Upper lobe of left lung (tissue), 6 donors: Measurements from ENCODE around the gene CHSY1. TPM values are rescaled to one million over a fixed set of nuclear protein-coding genes. Genes with fewer than 3 reads are reported as not detected.

Source experiments
- ATAC-seq, 2 donors: fragments of 200-7000 bp; cut with Tn5 transposase; one replicate each; pipeline ENCODE4 v1.9.1; 2022; ENCODE audit warnings: mild to moderate bottlenecking in 2 of 2, moderate library complexity in 2 of 2; ENCODE audit not compliant: low FRiP score in 2 of 2
- DNase-seq, 2 donors: peaks; one replicate each; pipeline ENCODE4 v3.0.0-alpha.2; 2019 to 2020
- H3K27ac ChIP-seq, 4 donors: fragments of 200-600 bp; sonication (generic); one replicate each; pipeline ENCODE4 v1.5.1; 2016 to 2019
- H3K27me3 ChIP-seq, 4 donors: fragments of 200-600 bp; sonication (generic); one replicate each; pipeline ENCODE4 v1.5.1; 2017 to 2019
- H3K36me3 ChIP-seq, 4 donors: fragments of 200-600 bp; sonication (generic); one replicate each; pipeline ENCODE4 v1.5.1; 2016 to 2019
- H3K4me1 ChIP-seq, 4 donors: fragments of 200-600 bp; sonication (generic); one replicate each; pipeline ENCODE4 v1.5.1; 2018 to 2019
- H3K4me3 ChIP-seq, 4 donors: fragments of 200-600 bp; sonication (generic); one replicate each; pipeline ENCODE4 v1.5.1; 2017 to 2019; ENCODE audit warnings: mild to moderate bottlenecking in 2 of 4, moderate library complexity in 1 of 4
- H3K9me3 ChIP-seq, 4 donors: fragments of 200-600 bp; sonication (generic); one replicate each; pipeline ENCODE4 v1.5.1; 2018 to 2019
- CTCF ChIP-seq, 6 experiments: fragments of 450-650 bp in 4 of 6; fragments of 200-600 bp in 2 of 6; sonication (generic) in 2 of 6; IDR thresholded peaks; one replicate each; pipeline ENCODE4 v1.5.1; 2016 to 2019; ENCODE audit warnings: antibody characterized with exemption in 6 of 6
- EP300 ChIP-seq, 4 donors: sonication (generic); formaldehyde crosslinking; IDR thresholded peaks; one replicate each; pipeline ENCODE4 v1.5.1; 2017; ENCODE audit warnings: antibody characterized with exemption in 4 of 4, control low read depth in 2 of 4
- POLR2A ChIP-seq, 4 donors: fragments of 450-650 bp; IDR thresholded peaks; one replicate each; pipeline ENCODE4 v1.5.1; 2016 to 2017; ENCODE audit warnings: antibody characterized with exemption in 4 of 4, mild to moderate bottlenecking in 2 of 4
- POLR2AphosphoS5 ChIP-seq, 2 donors: sonication (generic); formaldehyde crosslinking; IDR thresholded peaks; one replicate each; pipeline ENCODE4 v1.5.1; 2017; ENCODE audit warnings: antibody characterized with exemption in 2 of 2
- WGBS, 2 donors: methylation state at CpG; one replicate each; pipeline ENCODE4 v1.1.5; 2017 to 2018; 5-methylcytosine and 5-hydroxymethylcytosine counted together
- total RNA-seq, 6 donors: library from RNA; depleted of rRNA in 4 of 6; stranded (reverse); fragments of >200 nt in 4 of 6; gene quantifications; one replicate each; pipeline versions ENCODE4 v1.1.0 to v1.2.1, GENCODE V29; 2016 to 2021
- donor health status: DM: no; HTN: no; CAD: no; lungs with moderate emphysema.
- donor health status: DM: no; HTN: yes; CAD: no; lungs with severe emphysema.

Gene CHSY1
- total RNA-seq, 6 donors from 2014 or later = 12.4 to 38.3 (median 23.7) TPM

DNA sequence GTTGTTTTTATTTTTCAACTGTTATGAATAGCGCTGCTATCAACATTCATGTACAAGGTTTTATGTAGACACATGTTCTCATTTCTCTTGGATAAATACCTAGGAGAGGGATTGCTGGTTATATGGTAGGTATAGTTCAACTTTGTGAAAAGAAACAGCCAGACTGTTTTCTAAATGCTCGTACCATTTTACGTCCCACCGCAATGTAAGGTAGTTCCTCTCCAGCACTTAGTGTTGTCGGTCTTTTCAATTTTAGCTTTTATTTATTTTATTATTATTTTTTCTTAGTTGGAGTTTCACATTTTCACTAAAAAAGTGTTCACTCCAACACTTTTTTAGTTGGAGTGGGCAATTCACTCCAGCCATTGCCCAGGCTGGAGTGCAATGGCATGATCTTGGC is 117.1 kb downstream of the CHSY1 start:
- Histone ChIP-seq H3K4me1 (peaks cover 0 to 13% (median 6%) of the 10 kb centered on the region in 4 donors), H3K9me3 (peaks cover 0 to 3% (median 0%) of the 10 kb centered on the region in 4 donors), H3K27me3 (no peaks in the 10 kb centered on the region), H3K4me3 (no peak overlapping the region), H3K27ac (no peak overlapping the region), H3K36me3 (no peaks in the 10 kb centered on the region)
- TF ChIP-seq POLR2A (IDR thresholded peaks at IDR 0.05) (no peak), CTCF (IDR thresholded peaks at IDR 0.05) (no peak), POLR2AphosphoS5 (IDR thresholded peaks at IDR 0.05) (no peak), EP300 (IDR thresholded peaks at IDR 0.05) (no peak)
- 98% methylated on average over 5 of the region's 5 CpGs for WGBS, 2 donors
- DNase-seq (no peak), ATAC-seq (no peak)

- 74 to 78% methylated on average over 11 to 13 of the region's 13 CpGs for WGBS, 2 donors
- peak in 1 of 2 donors; percentile 46 for DNase-seq
These were observed 118.0 kb downstream of the CHSY1 start for GRCh38 chr15:101133751-101134261.

GRCh38 chr15:101133181-101133460 is 118.7 kb downstream of the CHSY1 start:
- whole genome bisulfite sequencing, 2 donors = 90 to 98% methylated on average over 2 to 8 of the region's 8 CpGs
- DNase-seq = no peak

More at GRCh38 chr15:101133751-101134261, 118.0 kb downstream of the CHSY1 start:
- TF ChIP-seq CTCF (IDR thresholded peaks at IDR 0.05) (no peak), EP300 (IDR thresholded peaks at IDR 0.05) (no peak), POLR2A (IDR thresholded peaks at IDR 0.05) (no peak), POLR2AphosphoS5 (IDR thresholded peaks at IDR 0.05) (no peak)
- H3K4me3 ChIP-seq = no peak overlapping the region
- no peak overlapping the region for H3K27ac ChIP-seq
- H3K36me3 ChIP-seq = no peaks in the 10 kb centered on the region
- ATAC-seq = no peak
- H3K9me3 ChIP-seq = peaks cover 0 to 3% (median 0%) of the 10 kb centered on the region in 4 donors
- peaks cover 0 to 13% (median 6%) of the 10 kb centered on the region in 4 donors for H3K4me1 ChIP-seq
- no peaks in the 10 kb centered on the region for H3K27me3 ChIP-seq

DNA sequence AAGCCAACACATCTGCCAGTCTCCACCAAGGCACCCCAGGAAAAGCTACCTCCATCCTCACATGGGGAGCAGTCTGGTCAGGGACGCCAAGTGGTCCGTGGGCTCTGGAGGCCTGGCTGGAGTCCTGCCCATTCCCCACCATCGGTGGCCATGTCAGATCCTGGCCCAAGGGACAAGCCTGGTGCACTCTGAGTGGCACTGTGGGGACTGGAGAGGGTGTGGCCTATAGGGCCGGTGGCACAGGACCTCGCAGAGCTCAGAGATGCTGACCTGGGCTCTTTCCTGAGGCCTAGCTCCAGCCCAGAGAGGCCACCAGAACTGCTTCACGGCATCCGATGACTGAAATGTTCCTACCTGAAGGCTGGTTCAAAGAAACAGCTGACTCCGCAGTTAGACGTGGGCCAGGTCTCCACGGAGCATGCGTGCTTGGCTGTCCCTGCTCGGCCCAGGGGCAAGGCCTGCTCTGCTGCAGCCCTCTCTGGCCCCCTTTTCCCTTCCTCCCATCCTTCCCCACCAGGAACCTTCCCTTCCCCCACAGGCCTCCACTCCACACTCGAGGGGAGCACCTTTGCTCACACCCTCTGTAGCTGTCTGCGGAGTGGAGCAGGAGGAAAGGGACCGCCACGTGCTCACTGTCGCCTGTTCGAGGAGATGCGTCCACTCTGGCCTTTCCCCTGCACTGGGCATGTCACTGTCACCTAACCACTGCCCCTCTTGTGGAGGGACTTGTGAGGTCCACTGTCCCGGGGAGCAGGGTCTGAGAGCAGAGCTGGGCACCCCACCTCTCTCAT is 119.3 kb downstream of the CHSY1 start:
- H3K4me1 ChIP-seq = peaks cover 9 to 15% (median 11%) of the 10 kb centered on the region in 4 donors
- ATAC-seq (no peak), DNase-seq (no peak)
- no peak for TF ChIP-seq CTCF (IDR thresholded peaks at IDR 0.05)
- 93 to 95% methylated on average over 17 to 20 of the region's 20 CpGs for WGBS, 2 donors
- H3K27me3 ChIP-seq = no peaks in the 10 kb centered on the region
- H3K9me3 ChIP-seq = peaks cover 0 to 3% (median 0%) of the 10 kb centered on the region in 4 donors
- no peak overlapping the region for H3K27ac ChIP-seq
- H3K36me3 ChIP-seq = no peaks in the 10 kb centered on the region
- no peak overlapping the region for H3K4me3 ChIP-seq

More at GRCh38 chr15:101133181-101133460, 118.7 kb downstream of the CHSY1 start:
- TF ChIP-seq EP300 (IDR thresholded peaks at IDR 0.05) (no peak), CTCF (IDR thresholded peaks at IDR 0.05) (no peak), POLR2A (IDR thresholded peaks at IDR 0.05) (no peak), POLR2AphosphoS5 (IDR thresholded peaks at IDR 0.05) (no peak)
- no peaks in the 10 kb centered on the region for H3K36me3 ChIP-seq
- H3K4me3 ChIP-seq = no peak overlapping the region
- peaks cover 0 to 3% (median 0%) of the 10 kb centered on the region in 4 donors for H3K9me3 ChIP-seq
- H3K27ac ChIP-seq = no peak overlapping the region
- ATAC-seq = no peak
- H3K4me1 ChIP-seq = peaks cover 4 to 12% (median 8%) of the 10 kb centered on the region in 4 donors
- no peaks in the 10 kb centered on the region for H3K27me3 ChIP-seq
